Neural progenitor cell (in vitro differentiated cells): Measurements from ENCODE around the gene CNTN5. TPM values are rescaled to one million over a fixed set of nuclear protein-coding genes. Genes with fewer than 3 reads are reported as not detected.
"Not testable (repeated sequence)": the region's sequence is repeated elsewhere in the genome, so short reads cannot be mapped to it uniquely, and the experiment has no call there.

ENCODE experiments used
- DNase-seq: peaks from one replicate; pipeline ENCODE4 v3.0.0-alpha.2; 2016; ENCODE audit warnings: low spot score
- H2AFZ ChIP-seq: fragments of 200-600 bp; sonication (generic); replicated peaks from 2 replicates; pipeline ENCODE4 v1.6.1; 2016; ENCODE audit warnings: antibody characterized with exemption
- H3F3A ChIP-seq: fragments of 200-600 bp; sonication (generic); 2 replicates; pipeline ENCODE4 v1.6.1; 2016; ENCODE audit warnings: antibody characterized with exemption, low read depth
- H3K27ac ChIP-seq: fragments of 200-600 bp; sonication (generic); 2 replicates; pipeline ENCODE4 v1.5.1; 2016; ENCODE audit warnings: mild to moderate bottlenecking
- H3K27me3 ChIP-seq: fragments of 200-600 bp; sonication (generic); 2 replicates; pipeline ENCODE4 v1.6.1; 2016; ENCODE audit warnings: mild to moderate bottlenecking, moderate library complexity
- H3K36me3 ChIP-seq: fragments of 200-600 bp; sonication (generic); 2 replicates; pipeline ENCODE4 v1.5.1; 2016
- H3K4me1 ChIP-seq: fragments of 200-600 bp; sonication (generic); 2 replicates; pipeline ENCODE4 v1.6.1; 2016; ENCODE audit warnings: mixed run types
- H3K4me2 ChIP-seq: fragments of 200-600 bp; sonication (generic); 2 replicates; pipeline ENCODE4 v1.6.1; 2016
- H3K4me3 ChIP-seq: fragments of 200-600 bp; sonication (generic); 2 replicates; pipeline ENCODE4 v1.5.1; 2016
- H3K79me2 ChIP-seq: fragments of 200-600 bp; sonication (generic); 2 replicates; pipeline ENCODE4 v1.6.1; 2016; ENCODE audit warnings: low read depth
- H3K9ac ChIP-seq: fragments of 200-600 bp; sonication (generic); 2 replicates; pipeline ENCODE4 v1.6.1; 2016
- H3K9me3 ChIP-seq: fragments of 200-600 bp; sonication (generic); 2 replicates; pipeline ENCODE4 v1.5.1; 2016; ENCODE audit warnings: low read depth
- H4K20me1 ChIP-seq: fragments of 200-600 bp; sonication (generic); 2 replicates; pipeline ENCODE4 v1.6.1; 2016; ENCODE audit warnings: low read depth
- H3K27ac Mint-ChIP-seq: 3 replicates; pipeline ENCODE4 v1.8.0; 2021; ENCODE audit warnings: mixed read lengths
- H3K27me3 Mint-ChIP-seq: 2 replicates; pipeline ENCODE4 v1.8.0; 2022; ENCODE audit warnings: low read depth, mild to moderate bottlenecking, inconsistent platforms, moderate library complexity, mixed read lengths; ENCODE audit not compliant: insufficient read depth
- H3K36me3 Mint-ChIP-seq: 3 replicates; pipeline ENCODE4 v1.8.0; 2021; ENCODE audit warnings: mixed read lengths
- H3K4me1 Mint-ChIP-seq: 3 replicates; pipeline ENCODE4 v1.8.0; 2021; ENCODE audit warnings: mixed read lengths
- H3K4me3 Mint-ChIP-seq: 3 replicates; pipeline ENCODE4 v1.8.0; 2021; ENCODE audit warnings: mild to moderate bottlenecking, moderate library complexity, mixed read lengths
- H3K9me3 Mint-ChIP-seq: 3 replicates; pipeline ENCODE4 v1.8.0; 2020; ENCODE audit warnings: mixed read lengths
- CTCF ChIP-seq: fragments of 200-600 bp; sonication (generic); IDR thresholded peaks from 2 replicates; pipeline ENCODE4 v1.5.1; 2017; ENCODE audit warnings: antibody characterized with exemption, mild to moderate bottlenecking
- EZH2 ChIP-seq: fragments of 200-600 bp; sonication (generic); IDR thresholded peaks from 2 replicates; pipeline ENCODE4 v1.6.1; 2017; ENCODE audit warnings: antibody characterized with exemption, mild to moderate bottlenecking, moderate library complexity
- EZH2phosphoT487 ChIP-seq: fragments of 200-600 bp; sonication (generic); IDR thresholded peaks from 2 replicates; pipeline ENCODE4 v1.6.1; 2017; ENCODE audit warnings: antibody characterized with exemption
- total RNA-seq: library from RNA; depleted of rRNA; stranded (reverse); fragments of >200 nt; gene quantifications from 2 replicates; pipeline ENCODE4 v1.2.3, GENCODE V29; 2015; ENCODE audit warnings: low replicate concordance

The CNTN5 gene
- total RNA-seq, 1 donor from 2014 or later, result 0.19 TPM

- H2AFZ ChIP-seq, result no peak overlapping the region
- H3K4me2 ChIP-seq, result no peak overlapping the region
- H3K4me3 ChIP-seq, result no peak overlapping the region
- H3K79me2 ChIP-seq, result no peaks in the 10 kb centered on the region
- no peak overlapping the region for H3K4me3 Mint-ChIP-seq
- no peaks in the 10 kb centered on the region for H3K27me3 Mint-ChIP-seq
- H3K27me3 ChIP-seq, result no peaks in the 10 kb centered on the region
- H3K9me3 ChIP-seq, result no peaks in the 10 kb centered on the region
- no peaks in the 10 kb centered on the region for H3K4me1 Mint-ChIP-seq
- H4K20me1 ChIP-seq, result no peaks in the 10 kb centered on the region
- no peak overlapping the region for H3K27ac Mint-ChIP-seq
- H3K36me3 ChIP-seq, result no peaks in the 10 kb centered on the region
- H3K36me3 Mint-ChIP-seq, result no peaks in the 10 kb centered on the region
- H3K9me3 Mint-ChIP-seq, result peaks cover 2% of the 10 kb centered on the region
- no peak for TF ChIP-seq EZH2phosphoT487
- no peak for TF ChIP-seq EZH2
- TF ChIP-seq CTCF, result peak; percentile 11
- H3K9ac ChIP-seq, result no peak overlapping the region
- no peaks in the 10 kb centered on the region for H3F3A ChIP-seq
- H3K4me1 ChIP-seq, result no peaks in the 10 kb centered on the region
- no peak for DNase-seq
- H3K27ac ChIP-seq, result no peak overlapping the region
Observed at GRCh38 chr11:99814738-99815137, 794.0 kb downstream of the CNTN5 start.

- no peak for DNase-seq
- Histone ChIP-seq H2AFZ (no peak overlapping the region), H3K36me3 (no peaks in the 10 kb centered on the region), H4K20me1 (no peaks in the 10 kb centered on the region), H3K9me3 (no peaks in the 10 kb centered on the region), H3K9ac (no peak overlapping the region), H3K27me3 (no peaks in the 10 kb centered on the region), H3F3A (no peaks in the 10 kb centered on the region), H3K4me2 (no peak overlapping the region), H3K27ac (no peak overlapping the region), H3K79me2 (no peaks in the 10 kb centered on the region), H3K4me3 (no peak overlapping the region), H3K4me1 (no peaks in the 10 kb centered on the region)
- H3K4me3 Mint-ChIP-seq, result no peak overlapping the region
- no peak overlapping the region for H3K27ac Mint-ChIP-seq
- no peaks in the 10 kb centered on the region for H3K27me3 Mint-ChIP-seq
- H3K4me1 Mint-ChIP-seq, result no peaks in the 10 kb centered on the region
- H3K36me3 Mint-ChIP-seq, result no peaks in the 10 kb centered on the region
- TF ChIP-seq EZH2 (no peak), CTCF (no peak), EZH2phosphoT487 (no peak)
- H3K9me3 Mint-ChIP-seq, result peaks cover 2% of the 10 kb centered on the region
Observed at GRCh38 chr11:99818991-99819390, 798.2 kb downstream of the CNTN5 start.

GRCh38 chr11:99822846-99823565 is 802.3 kb downstream of the CNTN5 start:
- no peak for DNase-seq
- H3K27ac Mint-ChIP-seq, result no peak overlapping the region
- no peak overlapping the region for H3K4me3 ChIP-seq
- no peaks in the 10 kb centered on the region for H3F3A ChIP-seq
- no peaks in the 10 kb centered on the region for H3K79me2 ChIP-seq
- peaks cover 2% of the 10 kb centered on the region for H3K9me3 Mint-ChIP-seq
- H3K9ac ChIP-seq, result no peak overlapping the region
- H3K4me2 ChIP-seq, result no peak overlapping the region
- no peaks in the 10 kb centered on the region for H3K27me3 Mint-ChIP-seq
- no peaks in the 10 kb centered on the region for H3K4me1 ChIP-seq
- no peaks in the 10 kb centered on the region for H3K36me3 Mint-ChIP-seq
- H3K4me1 Mint-ChIP-seq, result no peaks in the 10 kb centered on the region
- no peaks in the 10 kb centered on the region for H3K27me3 ChIP-seq
- no peak for TF ChIP-seq EZH2phosphoT487
- H3K4me3 Mint-ChIP-seq, result no peak overlapping the region
- H3K27ac ChIP-seq, result no peak overlapping the region
- H3K36me3 ChIP-seq, result no peaks in the 10 kb centered on the region
- no peak overlapping the region for H2AFZ ChIP-seq
- H4K20me1 ChIP-seq, result no peaks in the 10 kb centered on the region
- H3K9me3 ChIP-seq, result no peaks in the 10 kb centered on the region

GRCh38 chr11:99836739-99837138 is 816.0 kb downstream of the CNTN5 start:
- not testable (repeated sequence) for H3K4me3 ChIP-seq, H3K27ac Mint-ChIP-seq, H4K20me1 ChIP-seq, H3K36me3 ChIP-seq, H3K9ac ChIP-seq, H3K27ac ChIP-seq, H3K9me3 ChIP-seq, H2AFZ ChIP-seq, H3K27me3 Mint-ChIP-seq, H3K4me3 Mint-ChIP-seq, H3K36me3 Mint-ChIP-seq, DNase-seq, H3K79me2 ChIP-seq, H3K4me2 ChIP-seq, H3K4me1 ChIP-seq, H3K9me3 Mint-ChIP-seq, H3K4me1 Mint-ChIP-seq, H3F3A ChIP-seq, H3K27me3 ChIP-seq
